Measurements from ENCODE around the gene MAPKAPK2.

- TF ChIP-seq CTCF (IDR thresholded peaks at IDR 0.05) (no peak), POLR2A (IDR thresholded peaks at IDR 0.05) (no peak)
These were observed 58.1 kb downstream of the MAPKAPK2 start for GRCh38 chr1:206742719-206743383.
